Measurements from ENCODE around the gene NBAS. TPM values are rescaled to one million over a fixed set of nuclear protein-coding genes. Genes with fewer than 3 reads are reported as not detected.

NBAS gene
- total and polyA plus RNA-seq, 2 donors (not counting 3 experiments of a cell fraction or from before 2014, with no cell fraction given) = 29.4 to 43.0 TPM

DNA sequence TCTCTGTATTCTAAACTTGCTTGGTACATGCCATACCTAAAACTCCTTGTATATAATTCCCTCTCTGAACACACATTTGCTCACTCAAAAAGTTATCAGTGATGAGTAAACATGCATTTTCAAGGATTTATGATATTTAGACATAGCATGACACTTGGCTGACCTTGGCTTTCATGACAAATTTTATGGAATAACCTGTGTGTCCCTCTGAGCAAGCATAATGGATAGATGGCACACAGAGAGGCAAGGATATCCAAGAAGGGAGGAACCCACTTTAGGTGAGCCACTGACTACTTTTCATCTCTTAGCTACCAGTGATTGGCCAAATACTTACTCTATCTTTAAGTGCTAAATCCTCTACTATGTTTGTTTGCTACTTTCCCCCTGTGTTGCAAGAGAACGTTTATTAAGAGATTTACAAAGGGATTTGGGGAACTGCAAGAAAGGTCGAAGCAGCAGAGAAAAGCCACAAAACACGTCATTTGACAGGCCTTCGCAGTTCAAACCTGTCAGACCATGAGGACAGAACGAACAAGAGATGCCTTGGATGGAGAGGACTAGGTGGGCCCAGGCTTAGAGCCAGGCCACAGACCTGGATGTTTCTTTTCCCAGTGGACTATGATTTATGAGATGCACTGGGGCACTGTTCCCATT is 379.9 kb downstream of the NBAS start:
- Histone ChIP-seq H3K36me3 (ENCODE audit: control insufficient read depth in 2 of 2, extremely low read depth in 1 of 2, insufficient read depth in 2 of 2, low read length in 2 of 2) (no peaks in the 10 kb centered on the region), H3K9me3 (replicated peaks; ENCODE audit: control insufficient read depth, insufficient read depth, low read length) (no peaks in the 10 kb centered on the region), H3K27ac (ENCODE audit: insufficient read depth, low read depth, low read length) (no peak overlapping the region), H2AFZ (ENCODE audit: low read depth, low read length) (no peak overlapping the region), H3K9me1 (replicated peaks; ENCODE audit: control insufficient read depth, extremely low read depth, insufficient read depth, low read length) (no peaks in the 10 kb centered on the region), H3K9ac (replicated peaks; ENCODE audit: extremely low read depth, insufficient read depth, low read length) (no peak overlapping the region), H3K4me2 (ENCODE audit: insufficient read depth, low read length) (no peak overlapping the region), H3K27me3 (ENCODE audit: control insufficient read depth in 2 of 2, insufficient read depth in 2 of 2, low read length in 2 of 2) (no peaks in the 10 kb centered on the region), H3K79me2 (ENCODE audit: control insufficient read depth, insufficient read depth, low read length) (no peaks in the 10 kb centered on the region), H3K4me1 (ENCODE audit: control insufficient read depth, extremely low read depth, insufficient read depth, low read length) (no peaks in the 10 kb centered on the region), H3K4me3 (replicated peaks in 1 of 3; ENCODE audit: insufficient read depth in 1 of 3, low read depth in 1 of 3, low read length in 3 of 3) (no peak overlapping the region), H4K20me1 (replicated peaks; ENCODE audit: control insufficient read depth, extremely low read depth, insufficient read depth, low read length) (no peaks in the 10 kb centered on the region)
- no TSS peak for BruUV-seq (replicated peaks)
- ChIA-PET CTCF (no interaction called here), POLR2A (no interaction called here)
- DNase-seq (ENCODE audit: low read depth, low spot score) (no peak), FAIRE-seq (no peak)
- no peak for TF ChIP-seq JUN (IDR thresholded peaks at IDR 0.05; ENCODE audit: borderline replicate concordance, insufficient read depth, insufficient read length, low read depth)
- TF ChIP-seq GATA2 (IDR thresholded peaks at IDR 0.05; ENCODE audit: insufficient read depth, insufficient read length, low read depth, low read length) = no peak
- no peak for TF ChIP-seq MAX (IDR thresholded peaks at IDR 0.05; ENCODE audit: insufficient read depth, insufficient read length)
- no peak for TF ChIP-seq POLR2A (IDR thresholded peaks at IDR 0.05; ENCODE audit: low read depth, low read length)
- TF ChIP-seq FOS (IDR thresholded peaks at IDR 0.05; ENCODE audit: borderline replicate concordance, insufficient read depth, low read length) = no peak
- no peak for TF ChIP-seq EZH2 (IDR thresholded peaks at IDR 0.05; ENCODE audit: borderline replicate concordance, low read depth, low read length, severe bottlenecking)
- no peak for TF ChIP-seq MYC (IDR thresholded peaks at IDR 0.05; ENCODE audit: low read depth, low read length)
- TF ChIP-seq POLR2AphosphoS5 (IDR thresholded peaks at IDR 0.05; ENCODE audit: insufficient read depth, low read depth, low read length) = no peak
- dilution Hi-C loops (cut with MboI; ENCODE audit: extremely low pct_ligation_motif_present, low sequenced_read_pairs) (no loop called here), intact Hi-C loops (cut with micrococcal nuclease) (no loop called here)

- no peak overlapping the region for H3K9ac ChIP-seq (replicated peaks; ENCODE audit: extremely low read depth, insufficient read depth, low read length)
- no peaks in the 10 kb centered on the region for H3K9me1 ChIP-seq (replicated peaks; ENCODE audit: control insufficient read depth, extremely low read depth, insufficient read depth, low read length)
- H3K9me3 ChIP-seq (replicated peaks; ENCODE audit: control insufficient read depth, insufficient read depth, low read length) = no peaks in the 10 kb centered on the region
- no TSS peak for BruUV-seq (replicated peaks)
- TF ChIP-seq, protein P1, sequence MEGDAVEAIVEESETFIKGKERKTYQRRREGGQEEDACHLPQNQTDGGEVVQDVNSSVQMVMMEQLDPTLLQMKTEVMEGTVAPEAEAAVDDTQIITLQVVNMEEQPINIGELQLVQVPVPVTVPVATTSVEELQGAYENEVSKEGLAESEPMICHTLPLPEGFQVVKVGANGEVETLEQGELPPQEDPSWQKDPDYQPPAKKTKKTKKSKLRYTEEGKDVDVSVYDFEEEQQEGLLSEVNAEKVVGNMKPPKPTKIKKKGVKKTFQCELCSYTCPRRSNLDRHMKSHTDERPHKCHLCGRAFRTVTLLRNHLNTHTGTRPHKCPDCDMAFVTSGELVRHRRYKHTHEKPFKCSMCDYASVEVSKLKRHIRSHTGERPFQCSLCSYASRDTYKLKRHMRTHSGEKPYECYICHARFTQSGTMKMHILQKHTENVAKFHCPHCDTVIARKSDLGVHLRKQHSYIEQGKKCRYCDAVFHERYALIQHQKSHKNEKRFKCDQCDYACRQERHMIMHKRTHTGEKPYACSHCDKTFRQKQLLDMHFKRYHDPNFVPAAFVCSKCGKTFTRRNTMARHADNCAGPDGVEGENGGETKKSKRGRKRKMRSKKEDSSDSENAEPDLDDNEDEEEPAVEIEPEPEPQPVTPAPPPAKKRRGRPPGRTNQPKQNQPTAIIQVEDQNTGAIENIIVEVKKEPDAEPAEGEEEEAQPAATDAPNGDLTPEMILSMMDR (IDR thresholded peaks at IDR 0.05; ENCODE audit: extremely low read depth in 1 of 2, insufficient read depth in 1 of 2, low read depth in 1 of 2, low read length in 2 of 2) = no peak
- TF ChIP-seq FOS (IDR thresholded peaks at IDR 0.05; ENCODE audit: borderline replicate concordance, insufficient read depth, low read length) (no peak), MYC (IDR thresholded peaks at IDR 0.05; ENCODE audit: low read depth, low read length) (no peak), MAX (IDR thresholded peaks at IDR 0.05; ENCODE audit: insufficient read depth, insufficient read length) (no peak)
- dilution Hi-C loops (cut with MboI; ENCODE audit: extremely low pct_ligation_motif_present, low sequenced_read_pairs) = no loop called here
- no peak overlapping the region for H3K4me3 ChIP-seq (replicated peaks in 1 of 3; ENCODE audit: insufficient read depth in 1 of 3, low read depth in 1 of 3, low read length in 3 of 3)
- H3K4me2 ChIP-seq (ENCODE audit: insufficient read depth, low read length) = no peak overlapping the region
- no peaks in the 10 kb centered on the region for H4K20me1 ChIP-seq (replicated peaks; ENCODE audit: control insufficient read depth, extremely low read depth, insufficient read depth, low read length)
- no peak overlapping the region for H3K27ac ChIP-seq (ENCODE audit: insufficient read depth, low read depth, low read length)
- no peak for FAIRE-seq
- no peaks in the 10 kb centered on the region for H3K79me2 ChIP-seq (ENCODE audit: control insufficient read depth, insufficient read depth, low read length)
- ChIA-PET CTCF (no interaction called here), POLR2A (no interaction called here)
- intact Hi-C loops (cut with micrococcal nuclease) = no loop called here
- DNase-seq (ENCODE audit: low read depth, low spot score) = no peak
- no peaks in the 10 kb centered on the region for H3K4me1 ChIP-seq (ENCODE audit: control insufficient read depth, extremely low read depth, insufficient read depth, low read length)
- no peaks in the 10 kb centered on the region for H3K27me3 ChIP-seq (ENCODE audit: control insufficient read depth in 2 of 2, insufficient read depth in 2 of 2, low read length in 2 of 2)
- H2AFZ ChIP-seq (ENCODE audit: low read depth, low read length) = no peak overlapping the region
- no peaks in the 10 kb centered on the region for H3K36me3 ChIP-seq (ENCODE audit: control insufficient read depth in 2 of 2, extremely low read depth in 1 of 2, insufficient read depth in 2 of 2, low read length in 2 of 2)
Observed at GRCh38 chr2:15180379-15180778, 380.8 kb downstream of the NBAS start.

All from endothelial cell of umbilical vein (primary cell).